ENCODE measurements around the gene C17orf75.
"Not testable (repeated sequence)": the region's sequence is repeated elsewhere in the genome, so short reads cannot be mapped to it uniquely, and the experiment has no call there.

The C17orf75 gene

GRCh38 chr17:32342603-32343325 lies 791 bp upstream of the C17orf75 start:
- no peak for DNase-seq

GRCh38 chr17:32341141-32341856 lies 674 bp downstream of the C17orf75 start:
- no peak for DNase-seq

- no peak for DNase-seq
Observed at GRCh38 chr17:32335687-32336086, 6.3 kb downstream of the C17orf75 start.

- DNase-seq, result no peak
Observed at GRCh38 chr17:32335046-32335445, 6.9 kb downstream of the C17orf75 start.

- no peak for DNase-seq
Observed at GRCh38 chr17:32333187-32333586, 8.8 kb downstream of the C17orf75 start.

- DNase-seq, result no peak
Observed at GRCh38 chr17:32331243-32332040, 10.5 kb downstream of the C17orf75 start.

- no peak for DNase-seq
Observed at GRCh38 chr17:32330147-32330546, 11.8 kb downstream of the C17orf75 start.

GRCh38 chr17:32327911-32328310 lies 14.1 kb downstream of the C17orf75 start:
- no peak for DNase-seq

GRCh38 chr17:32323811-32324491 lies 18.0 kb downstream of the C17orf75 start:
- no peak for DNase-seq

GRCh38 chr17:32323046-32323445 lies 18.9 kb downstream of the C17orf75 start:
- no peak for DNase-seq

GRCh38 chr17:32320847-32321246 lies 21.1 kb downstream of the C17orf75 start:
- no peak for DNase-seq

- not testable (repeated sequence) for DNase-seq
Observed at GRCh38 chr17:32320080-32320479, 21.9 kb downstream of the C17orf75 start.

GRCh38 chr17:32319548-32319905 lies 22.4 kb downstream of the C17orf75 start:
- DNase-seq, result no peak

GRCh38 chr17:32318071-32318470 lies 23.9 kb downstream of the C17orf75 start:
- no peak for DNase-seq

- DNase-seq, result no peak
Observed at GRCh38 chr17:32317353-32317752, 24.6 kb downstream of the C17orf75 start.

GRCh38 chr17:32316653-32317052 lies 25.3 kb downstream of the C17orf75 start:
- DNase-seq, result not testable (repeated sequence)

GRCh38 chr17:32315171-32315570 lies 26.8 kb downstream of the C17orf75 start:
- no peak for DNase-seq

GRCh38 chr17:32314636-32315035 lies 27.3 kb downstream of the C17orf75 start:
- no peak for DNase-seq

GRCh38 chr17:32311028-32311536 lies 30.9 kb downstream of the C17orf75 start:
- DNase-seq, result no peak

- DNase-seq, result no peak
Observed at GRCh38 chr17:32307658-32308057, 34.3 kb downstream of the C17orf75 start.

GRCh38 chr17:32305049-32305448 lies 36.9 kb downstream of the C17orf75 start:
- no peak for DNase-seq

- no peak for DNase-seq
Observed at GRCh38 chr17:32303781-32304288, 38.1 kb downstream of the C17orf75 start.
